ENCODE measurements around the gene ASPM. TPM values are rescaled to one million over a fixed set of nuclear protein-coding genes. Genes with fewer than 3 reads are reported as not detected.
A peak's percentile ranks its signal among the peaks of the same experiment; 100 is the strongest.
"Not testable (repeated sequence)": the region's sequence is repeated elsewhere in the genome, so short reads cannot be mapped to it uniquely, and the experiment has no call there.

The ASPM gene
- total RNA-seq, 1 donor, result 5.1 TPM

- Histone ChIP-seq H3K27me3 (ENCODE audit: insufficient read depth, low read length) (no peaks in the 10 kb centered on the region), H3K4me3 (ENCODE audit: insufficient read depth, low read length) (peak overlapping the region; percentile 1), H3K4me2 (ENCODE audit: insufficient read depth, low read length) (peak overlapping the region; percentile 25), H3K79me2 (ENCODE audit: insufficient read depth, low read length) (no peaks in the 10 kb centered on the region), H3K9me3 (ENCODE audit: low read depth, low read length) (no peaks in the 10 kb centered on the region), H4K20me1 (ENCODE audit: insufficient read depth, low read length) (no peaks in the 10 kb centered on the region), H3K4me1 (ENCODE audit: insufficient read depth, low read length) (peaks cover 3% of the 10 kb centered on the region), H3K36me3 (ENCODE audit: insufficient read depth, low read length) (peaks cover 5% of the 10 kb centered on the region), H3K27ac (ENCODE audit: low read depth, low read length) (no peak overlapping the region), H2AFZ (ENCODE audit: low read length) (peak overlapping the region; percentile 90)
- no peak for DNase-seq (ENCODE audit: insufficient read length, low spot score, missing footprints)
- TF ChIP-seq CTCF (IDR thresholded peaks at IDR 0.05; ENCODE audit: extremely low read depth, low read depth, low read length), result no peak
Observed at GRCh38 chr1:197100677-197101076, 45.8 kb downstream of the ASPM start.

- H3K36me3 ChIP-seq (ENCODE audit: insufficient read depth, low read length), result peaks cover 4% of the 10 kb centered on the region
Observed at GRCh38 chr1:197099444-197099843, 47.0 kb downstream of the ASPM start.

GRCh38 chr1:197096971-197097370 lies 49.5 kb downstream of the ASPM start:
- not testable (repeated sequence) for H3K9me3 ChIP-seq (ENCODE audit: low read depth, low read length); H4K20me1 ChIP-seq (ENCODE audit: insufficient read depth, low read length); DNase-seq (ENCODE audit: insufficient read length, low spot score, missing footprints); H3K27me3 ChIP-seq (ENCODE audit: insufficient read depth, low read length); H3K36me3 ChIP-seq (ENCODE audit: insufficient read depth, low read length); H3K27ac ChIP-seq (ENCODE audit: low read depth, low read length); H2AFZ ChIP-seq (ENCODE audit: low read length); H3K4me3 ChIP-seq (ENCODE audit: insufficient read depth, low read length); H3K79me2 ChIP-seq (ENCODE audit: insufficient read depth, low read length); H3K4me1 ChIP-seq (ENCODE audit: insufficient read depth, low read length); H3K4me2 ChIP-seq (ENCODE audit: insufficient read depth, low read length)

More at GRCh38 chr1:197099444-197099843, 47.0 kb downstream of the ASPM start:
- Histone ChIP-seq H3K27me3 (ENCODE audit: insufficient read depth, low read length) (no peaks in the 10 kb centered on the region), H3K9me3 (ENCODE audit: low read depth, low read length) (no peaks in the 10 kb centered on the region), H2AFZ (ENCODE audit: low read length) (peak overlapping the region; percentile 13), H3K27ac (ENCODE audit: low read depth, low read length) (no peak overlapping the region), H3K4me2 (ENCODE audit: insufficient read depth, low read length) (no peak overlapping the region), H4K20me1 (ENCODE audit: insufficient read depth, low read length) (no peaks in the 10 kb centered on the region), H3K79me2 (ENCODE audit: insufficient read depth, low read length) (no peaks in the 10 kb centered on the region), H3K4me3 (ENCODE audit: insufficient read depth, low read length) (no peak overlapping the region), H3K4me1 (ENCODE audit: insufficient read depth, low read length) (peaks cover 3% of the 10 kb centered on the region)
- DNase-seq (ENCODE audit: insufficient read length, low spot score, missing footprints), result no peak
- TF ChIP-seq CTCF (IDR thresholded peaks at IDR 0.05; ENCODE audit: extremely low read depth, low read depth, low read length), result no peak

GRCh38 chr1:197096137-197096536 lies 50.3 kb downstream of the ASPM start:
- H3K4me3 ChIP-seq (ENCODE audit: insufficient read depth, low read length), result no peak overlapping the region
- no peaks in the 10 kb centered on the region for H3K79me2 ChIP-seq (ENCODE audit: insufficient read depth, low read length)
- H3K27ac ChIP-seq (ENCODE audit: low read depth, low read length), result no peak overlapping the region
- DNase-seq (ENCODE audit: insufficient read length, low spot score, missing footprints), result no peak
- no peaks in the 10 kb centered on the region for H3K9me3 ChIP-seq (ENCODE audit: low read depth, low read length)
- H3K36me3 ChIP-seq (ENCODE audit: insufficient read depth, low read length), result peaks cover 3% of the 10 kb centered on the region
- no peak for TF ChIP-seq CTCF (IDR thresholded peaks at IDR 0.05; ENCODE audit: extremely low read depth, low read depth, low read length)
- no peaks in the 10 kb centered on the region for H3K27me3 ChIP-seq (ENCODE audit: insufficient read depth, low read length)
- H3K4me2 ChIP-seq (ENCODE audit: insufficient read depth, low read length), result no peak overlapping the region
- no peaks in the 10 kb centered on the region for H3K4me1 ChIP-seq (ENCODE audit: insufficient read depth, low read length)
- H2AFZ ChIP-seq (ENCODE audit: low read length), result peak overlapping the region; percentile 1
- no peaks in the 10 kb centered on the region for H4K20me1 ChIP-seq (ENCODE audit: insufficient read depth, low read length)

All from osteoblast (primary cell).